K562 (cell line): ENCODE measurements around the gene GPR82.

Experiments used
- CEBPZ ChIP-seq: fragments of 150-350 bp; IDR thresholded peaks from 2 replicates; pipeline ENCODE4 v1.6.1; 2014; ENCODE audit warnings: low read depth, mild to moderate bottlenecking, low read length, borderline replicate concordance
- CTCF ChIP-seq, 3 experiments: IDR thresholded peaks in 2 of 3; conservative IDR thresholded peaks in 1 of 3; 2 replicates each; pipeline ENCODE4 v1.5.1; 2011 to 2012; ENCODE audit warnings: low read length in 3 of 3, mild to moderate bottlenecking in 3 of 3, control low read depth in 2 of 3, improper control_type of control experiment in 1 of 3, inconsistent platforms in 1 of 3, low read depth in 1 of 3, mixed read lengths in 1 of 3, moderate library complexity in 1 of 3; ENCODE audit not compliant: insufficient read depth in 2 of 3
- ERF ChIP-seq: fragments of 450-650 bp; formaldehyde crosslinking; IDR thresholded peaks from 2 replicates; pipeline ENCODE4 v1.4.0; 2020; ENCODE audit warnings: mild to moderate bottlenecking, mixed read lengths
- ETV5 ChIP-seq: sonication (generic); formaldehyde crosslinking; IDR thresholded peaks from 2 replicates; pipeline ENCODE4 v1.4.0; 2020; ENCODE audit warnings: low read depth, mild to moderate bottlenecking, missing genetic modification reagents
- FOXM1 ChIP-seq, 2 experiments: fragments of 450-650 bp in 1 of 2; sonication (generic) in 1 of 2; formaldehyde crosslinking in 1 of 2; IDR thresholded peaks; 2 replicates each; pipeline versions ENCODE4 v1.6.1 to v1.9.0; 2017 to 2022; ENCODE audit warnings: low read depth in 2 of 2, mild to moderate bottlenecking in 2 of 2, missing genetic modification reagents in 1 of 2, moderate library complexity in 1 of 2
- KAT8 ChIP-seq: fragments of 450-650 bp; IDR thresholded peaks from 2 replicates; pipeline ENCODE4 v1.6.1; 2016; ENCODE audit warnings: low read depth, mild to moderate bottlenecking
- RNF2 ChIP-seq: sonication (generic); IDR thresholded peaks from 2 replicates; pipeline ENCODE4 v1.6.1; 2016
- SOX6 ChIP-seq: fragments of 450-650 bp; IDR thresholded peaks from 2 replicates; pipeline ENCODE4 v1.6.1; 2014; ENCODE audit warnings: mild to moderate bottlenecking
- YY1 ChIP-seq, 3 experiments: IDR thresholded peaks; 2 replicates each; pipeline ENCODE4 v1.6.1; 2011; ENCODE audit warnings: low read length in 2 of 3, mild to moderate bottlenecking in 2 of 3, moderate library complexity in 2 of 3, borderline replicate concordance in 1 of 3, control low read depth in 1 of 3, low read depth in 1 of 3; ENCODE audit not compliant: insufficient read depth in 3 of 3, insufficient replicate concordance in 2 of 3, control insufficient read depth in 1 of 3, insufficient read length in 1 of 3; ENCODE audit errors: extremely low read depth in 1 of 3
- ZBTB40 ChIP-seq, 2 experiments: fragments of 450-650 bp in 1 of 2; sonication (generic) in 1 of 2; formaldehyde crosslinking in 1 of 2; IDR thresholded peaks; 2 replicates each; pipeline versions ENCODE4 v1.7.1 to v1.9.0; 2016 to 2022; ENCODE audit warnings: inconsistent platforms in 1 of 2, mild to moderate bottlenecking in 1 of 2, missing genetic modification reagents in 1 of 2
- ZNF140 ChIP-seq: fragments of 250-450 bp; sonication (Bioruptor Pico); IDR thresholded peaks from 2 replicates; pipeline ENCODE4 v1.8.0; 2021; ENCODE audit warnings: moderate library complexity, mild to moderate bottlenecking, inconsistent platforms

GRCh38 chrX:41688835-41689234 lies 35.1 kb upstream of the GPR82 start, which contains the start of gene GPR34:
- TF ChIP-seq ETV5 (CRISPR knock-in tag): no peak
- no peak for TF ChIP-seq CTCF (IDR thresholded peaks at IDR 0.05 in 2 of 3, conservative IDR thresholded peaks at IDR 0.05 in 1 of 3; ENCODE audit: insufficient read depth in 2 of 3, low read depth in 1 of 3, low read length in 3 of 3)
- no peak for TF ChIP-seq ZBTB40 (IDR thresholded peaks at IDR 0.05)
- TF ChIP-seq ZBTB40 (CRISPR knock-in tag; IDR thresholded peaks at IDR 0.05): no peak
- TF ChIP-seq KAT8: no peak
- TF ChIP-seq CEBPZ: no peak
- TF ChIP-seq SOX6: no peak
- TF ChIP-seq ZNF140 (CRISPR knock-in tag): no peak
- no peak for TF ChIP-seq FOXM1 (IDR thresholded peaks at IDR 0.05; ENCODE audit: low read depth)
- TF ChIP-seq FOXM1 (CRISPR knock-in tag; IDR thresholded peaks at IDR 0.05; ENCODE audit: low read depth): no peak
- TF ChIP-seq YY1 (IDR thresholded peaks at IDR 0.05; ENCODE audit: borderline replicate concordance in 1 of 3, control insufficient read depth in 1 of 3, extremely low read depth in 1 of 3, insufficient read depth in 3 of 3, insufficient read length in 1 of 3, insufficient replicate concordance in 2 of 3, low read depth in 1 of 3, low read length in 2 of 3): no peak
- TF ChIP-seq ERF (CRISPR knock-in tag): no peak
- no peak for TF ChIP-seq RNF2
